ENCODE results near the gene PCED1B. TPM values are rescaled to one million over a fixed set of nuclear protein-coding genes. Genes with fewer than 3 reads are reported as not detected.

Gene PCED1B
- total RNA-seq, 1 experiment from 2014 or later, result 3.3 TPM

DNA sequence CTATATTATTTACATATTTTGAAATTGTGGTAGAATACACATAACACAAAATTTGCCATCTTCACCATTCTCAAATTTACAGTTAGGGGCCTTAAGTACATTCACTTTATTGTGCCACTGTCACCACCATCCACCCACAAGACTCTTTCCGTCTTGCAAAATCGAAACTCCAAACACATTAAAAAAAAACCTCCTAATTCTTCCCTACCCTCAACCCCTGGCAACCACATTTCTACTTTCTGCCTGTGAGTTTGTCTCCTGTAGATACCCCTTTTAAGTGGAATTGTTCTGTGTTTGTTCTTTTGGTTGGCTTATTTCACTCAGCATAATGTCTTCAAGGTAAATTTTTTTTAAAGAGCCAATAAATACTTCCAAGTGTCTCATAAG lies 32.0 kb downstream of the PCED1B start:
- Histone ChIP-seq H3K9me3 (ENCODE audit: control insufficient read depth, low read depth, low read length) (no peaks in the 10 kb centered on the region), H3K9ac (ENCODE audit: extremely low read depth, insufficient read length, low read length) (no peak overlapping the region), H3K4me2 (ENCODE audit: insufficient read depth, insufficient read length, low read length) (no peak overlapping the region), H2BK15ac (ENCODE audit: low read depth, low read length) (no peak overlapping the region), H2BK5ac (ENCODE audit: insufficient read length, low read length) (no peak overlapping the region), H3K27ac (ENCODE audit: insufficient read length, low read depth, low read length) (no peak overlapping the region), H3T11ph (ENCODE audit: low read length) (no peak overlapping the region), H3K23me2 (ENCODE audit: insufficient read length, low read depth, low read length, poor library complexity, severe bottlenecking) (no peaks in the 10 kb centered on the region), H2BK20ac (ENCODE audit: low read depth, low read length, poor library complexity, severe bottlenecking) (no peak overlapping the region), H2BK120ac (ENCODE audit: low read depth, low read length, poor library complexity, severe bottlenecking) (no peak overlapping the region), H3K23ac (ENCODE audit: insufficient read length, low read depth, low read length) (no peak overlapping the region), H3K18ac (ENCODE audit: insufficient read length, low read depth, low read length) (no peak overlapping the region), H3K27me3 (ENCODE audit: insufficient read depth, low read length) (no peaks in the 10 kb centered on the region), H3K56ac (ENCODE audit: insufficient read length, low read depth, low read length) (no peak overlapping the region), H3K79me1 (ENCODE audit: insufficient read depth, low read depth, low read length, poor library complexity, severe bottlenecking) (no peaks in the 10 kb centered on the region), H2BK12ac (ENCODE audit: insufficient read length, low read depth, low read length) (no peak overlapping the region), H4K91ac (ENCODE audit: insufficient read length, low read depth, low read length) (no peak overlapping the region), H2AK5ac (ENCODE audit: insufficient read length, low read length) (no peak overlapping the region), H3K4me1 (ENCODE audit: insufficient read depth, low read length) (no peaks in the 10 kb centered on the region), H3K79me2 (ENCODE audit: insufficient read depth, low read length) (no peaks in the 10 kb centered on the region), H2AFZ (ENCODE audit: low read length) (no peak overlapping the region), H4K5ac (ENCODE audit: insufficient read length, low read depth, low read length) (no peak overlapping the region), H4K8ac (replicated peaks; ENCODE audit: insufficient read length, low read depth, low read length) (no peak overlapping the region), H3K14ac (ENCODE audit: insufficient read depth, low read length) (no peak overlapping the region), H3K4ac (ENCODE audit: low read depth, low read length) (no peak overlapping the region), H4K20me1 (ENCODE audit: control insufficient read depth, insufficient read depth, insufficient read length) (no peaks in the 10 kb centered on the region)
- Mint-ChIP-seq H3K4me3 (no peak overlapping the region), H3K27ac (no peak overlapping the region), H3K27me3 (ENCODE audit: low read depth) (no peaks in the 10 kb centered on the region), H3K36me3 (ENCODE audit: insufficient read depth in 1 of 3, low read depth in 3 of 3) (no peaks in the 10 kb centered on the region), H3K9me3 (no peaks in the 10 kb centered on the region), H3K4me1 (no peaks in the 10 kb centered on the region)
- DNase-seq, result no peak
- WGBS (ENCODE audit: extremely low coverage, insufficient read length, low lambda C conversion rate), result 100% methylated on average over 2 of the region's 2 CpGs
- TF ChIP-seq, protein P1, sequence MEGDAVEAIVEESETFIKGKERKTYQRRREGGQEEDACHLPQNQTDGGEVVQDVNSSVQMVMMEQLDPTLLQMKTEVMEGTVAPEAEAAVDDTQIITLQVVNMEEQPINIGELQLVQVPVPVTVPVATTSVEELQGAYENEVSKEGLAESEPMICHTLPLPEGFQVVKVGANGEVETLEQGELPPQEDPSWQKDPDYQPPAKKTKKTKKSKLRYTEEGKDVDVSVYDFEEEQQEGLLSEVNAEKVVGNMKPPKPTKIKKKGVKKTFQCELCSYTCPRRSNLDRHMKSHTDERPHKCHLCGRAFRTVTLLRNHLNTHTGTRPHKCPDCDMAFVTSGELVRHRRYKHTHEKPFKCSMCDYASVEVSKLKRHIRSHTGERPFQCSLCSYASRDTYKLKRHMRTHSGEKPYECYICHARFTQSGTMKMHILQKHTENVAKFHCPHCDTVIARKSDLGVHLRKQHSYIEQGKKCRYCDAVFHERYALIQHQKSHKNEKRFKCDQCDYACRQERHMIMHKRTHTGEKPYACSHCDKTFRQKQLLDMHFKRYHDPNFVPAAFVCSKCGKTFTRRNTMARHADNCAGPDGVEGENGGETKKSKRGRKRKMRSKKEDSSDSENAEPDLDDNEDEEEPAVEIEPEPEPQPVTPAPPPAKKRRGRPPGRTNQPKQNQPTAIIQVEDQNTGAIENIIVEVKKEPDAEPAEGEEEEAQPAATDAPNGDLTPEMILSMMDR (conservative IDR thresholded peaks at IDR 0.05), result no peak
